Stimulated activated CD8-positive, alpha-beta memory T cell treated with anti-CD3 and anti-CD28 coated beads, Interleukin-15, amount 100 ng/mL, for 24 hours (primary cell): ENCODE measurements around the gene GPR108.
"Not testable (repeated sequence)": the region's sequence is repeated elsewhere in the genome, so short reads cannot be mapped to it uniquely, and the experiment has no call there.

ENCODE experiments used
- DNase-seq: peaks from one replicate; pipeline ENCODE4 v3.0.0-alpha.2; 2020; ENCODE audit warnings: low read depth

The GPR108 gene

GRCh38 chr19:6720369-6721137 lies 16.8 kb downstream of the GPR108 start, which contains the start of gene C3:
Gene C3, minus strand, starts transcription at chr19:6720650. Its CDS starts 61 bp downstream, at chr19:6720589.
- no peak for DNase-seq

- DNase-seq = no peak
Observed at GRCh38 chr19:6719992-6720368, 17.4 kb downstream of the GPR108 start.

GRCh38 chr19:6719540-6719861 lies 17.9 kb downstream of the GPR108 start:
- no peak for DNase-seq

- DNase-seq = no peak
Observed at GRCh38 chr19:6718741-6719539, 18.4 kb downstream of the GPR108 start.

GRCh38 chr19:6718111-6718740 lies 19.2 kb downstream of the GPR108 start:
- no peak for DNase-seq

GRCh38 chr19:6717441-6717971 lies 19.9 kb downstream of the GPR108 start:
- no peak for DNase-seq

- DNase-seq = no peak
Observed at GRCh38 chr19:6717036-6717435, 20.3 kb downstream of the GPR108 start.

- DNase-seq = no peak
Observed at GRCh38 chr19:6716610-6716970, 20.8 kb downstream of the GPR108 start.

GRCh38 chr19:6714749-6715555 lies 22.4 kb downstream of the GPR108 start:
- DNase-seq = no peak

GRCh38 chr19:6713773-6714692 lies 23.3 kb downstream of the GPR108 start:
- no peak for DNase-seq

- DNase-seq = no peak
Observed at GRCh38 chr19:6712692-6713670, 24.4 kb downstream of the GPR108 start.

- DNase-seq = no peak
Observed at GRCh38 chr19:6712231-6712630, 25.1 kb downstream of the GPR108 start.

GRCh38 chr19:6711605-6712004 lies 25.8 kb downstream of the GPR108 start:
- no peak for DNase-seq

GRCh38 chr19:6711078-6711361 lies 26.4 kb downstream of the GPR108 start:
- DNase-seq = no peak

GRCh38 chr19:6710273-6711077 lies 26.9 kb downstream of the GPR108 start:
- DNase-seq = no peak

- no peak for DNase-seq
Observed at GRCh38 chr19:6709549-6709948, 27.8 kb downstream of the GPR108 start.

- DNase-seq = not testable (repeated sequence)
Observed at GRCh38 chr19:6708913-6709312, 28.5 kb downstream of the GPR108 start.

- DNase-seq = no peak
Observed at GRCh38 chr19:6708346-6708745, 29.0 kb downstream of the GPR108 start.

GRCh38 chr19:6707658-6708018 lies 29.7 kb downstream of the GPR108 start:
- DNase-seq = no peak
